ENCODE data around the gene PLN. TPM values are rescaled to one million over a fixed set of nuclear protein-coding genes. Genes with fewer than 3 reads are reported as not detected.

The PLN gene
- not detected in 2 replicates for total RNA-seq (2022)
- Bru-seq, nascent RNA: not detected
- not detected for BruChase-seq, experiment 1, labeled RNA remaining after a 2-hour chase
- BruChase-seq, experiment 2, labeled RNA remaining after a 6-hour chase: not detected
- long read RNA-seq: 0 reads

DNA sequence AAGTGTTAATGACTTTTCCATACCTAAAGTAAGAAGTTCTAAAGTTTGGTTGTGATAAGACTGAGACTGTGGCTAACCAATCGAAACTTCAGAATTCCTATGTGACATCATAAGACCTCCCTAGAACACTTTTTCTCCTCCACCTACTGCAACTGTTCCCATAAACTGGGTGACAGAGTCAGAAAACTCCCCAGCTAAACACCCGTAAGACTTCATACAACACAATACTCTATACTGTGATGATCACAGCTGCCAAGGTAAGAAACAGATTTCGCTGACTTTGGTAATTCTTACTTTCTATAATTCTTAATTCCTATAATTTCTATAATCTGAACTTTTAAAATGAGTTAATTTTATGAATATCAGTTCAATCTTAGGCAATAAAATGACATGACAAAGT lies at the start of gene PLN:
TSS of gene PLN (plus strand) at position 161 of the 400 bp plus-strand sequence. CDS start 10,626 bp downstream, outside the sequence.
- no peak for DNase-seq
- Histone ChIP-seq H3K9me3 (no peaks in the 10 kb centered on the region), H3K36me3 (ENCODE audit: control insufficient read depth, insufficient read depth, low read length) (no peaks in the 10 kb centered on the region), H3K4me3 (ENCODE audit: low read depth, low read length) (no peak within 1 kb of the TSS), H3K27me3 (replicated peaks; ENCODE audit: control insufficient read depth, insufficient read depth, low read length) (no peaks in the 10 kb centered on the region), H3K4me1 (no peaks in the 10 kb centered on the region)
- intact Hi-C loops (cut with micrococcal nuclease; ENCODE audit: unreplicated experiment): no loop called here
- Mint-ChIP-seq H3K36me3 (ENCODE audit: insufficient read depth, unreplicated experiment) (no peaks in the 10 kb centered on the region), H3K9me3 (ENCODE audit: unreplicated experiment) (no peaks in the 10 kb centered on the region), H3K4me3 (ENCODE audit: unreplicated experiment) (no peak within 1 kb of the TSS), H3K27ac (ENCODE audit: unreplicated experiment) (no peak within 1 kb of the TSS), H3K4me1 (ENCODE audit: low read depth, unreplicated experiment) (no peaks in the 10 kb centered on the region), H3K27me3 (ENCODE audit: insufficient read depth, unreplicated experiment) (peaks cover 4% of the 10 kb centered on the region)
- POLR2A ChIA-PET: no interaction called here
- CTCF ChIA-PET: no interaction called here
- TF ChIP-seq CTCF (IDR thresholded peaks at IDR 0.05; ENCODE audit: insufficient read depth in 1 of 2, low read depth in 1 of 2, low read length in 1 of 2, severe bottlenecking in 1 of 2, unreplicated experiment in 1 of 2): no peak
- no TSS peak for BruUV-seq (replicated peaks)

GRCh38 chr6:118500130-118501015 lies 47.7 kb upstream of the PLN start:
- H3K9me3 Mint-ChIP-seq (ENCODE audit: unreplicated experiment): peaks cover 13% of the 10 kb centered on the region
- Histone ChIP-seq H3K4me3 (ENCODE audit: low read depth, low read length) (no peak overlapping the region), H3K4me1 (no peaks in the 10 kb centered on the region), H3K36me3 (ENCODE audit: control insufficient read depth, insufficient read depth, low read length) (no peaks in the 10 kb centered on the region), H3K27me3 (replicated peaks; ENCODE audit: control insufficient read depth, insufficient read depth, low read length) (no peaks in the 10 kb centered on the region), H3K9me3 (no peaks in the 10 kb centered on the region)
- H3K4me3 Mint-ChIP-seq (ENCODE audit: unreplicated experiment): no peak overlapping the region
- POLR2A ChIA-PET: no interaction called here
- intact Hi-C loops (cut with micrococcal nuclease; ENCODE audit: unreplicated experiment): no loop called here
- no TSS peak for BruUV-seq (replicated peaks)
- TF ChIP-seq CTCF (IDR thresholded peaks at IDR 0.05; ENCODE audit: insufficient read depth in 1 of 2, low read depth in 1 of 2, low read length in 1 of 2, severe bottlenecking in 1 of 2, unreplicated experiment in 1 of 2): no peak
- H3K27me3 Mint-ChIP-seq (ENCODE audit: insufficient read depth, unreplicated experiment): no peaks in the 10 kb centered on the region
- CTCF ChIA-PET: no interaction called here
- no peak for DNase-seq
- no peaks in the 10 kb centered on the region for H3K4me1 Mint-ChIP-seq (ENCODE audit: low read depth, unreplicated experiment)
- H3K36me3 Mint-ChIP-seq (ENCODE audit: insufficient read depth, unreplicated experiment): no peaks in the 10 kb centered on the region
- no peak overlapping the region for H3K27ac Mint-ChIP-seq (ENCODE audit: unreplicated experiment)

DNA sequence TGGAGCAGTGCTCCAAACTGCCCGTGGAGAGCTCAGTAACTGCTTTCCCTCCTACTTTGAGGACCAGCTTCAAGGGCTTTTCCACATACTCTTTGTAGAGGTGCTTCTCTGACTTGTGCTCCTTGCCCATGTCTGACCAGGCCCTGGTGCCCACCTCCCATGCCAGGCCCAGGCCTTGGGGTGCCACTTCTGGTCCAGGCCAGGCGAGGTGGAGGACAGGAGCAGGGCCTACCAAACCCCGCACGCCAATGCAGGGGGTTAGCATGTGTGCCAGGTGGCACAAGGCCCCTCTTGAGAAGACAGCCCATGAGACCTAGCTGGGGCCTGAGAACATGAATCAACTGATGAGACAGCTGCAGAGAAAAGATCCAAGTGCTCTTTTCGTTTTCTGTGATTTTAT lies 47.0 kb upstream of the PLN start:
- intact Hi-C loops (cut with micrococcal nuclease; ENCODE audit: unreplicated experiment): no loop called here
- no TSS peak for BruUV-seq (replicated peaks)
- H3K36me3 ChIP-seq (ENCODE audit: control insufficient read depth, insufficient read depth, low read length): no peaks in the 10 kb centered on the region
- no peaks in the 10 kb centered on the region for H3K36me3 Mint-ChIP-seq (ENCODE audit: insufficient read depth, unreplicated experiment)
- H3K4me1 Mint-ChIP-seq (ENCODE audit: low read depth, unreplicated experiment): no peaks in the 10 kb centered on the region
- H3K4me3 Mint-ChIP-seq (ENCODE audit: unreplicated experiment): no peak overlapping the region
- no peak for DNase-seq
- H3K27me3 ChIP-seq (replicated peaks; ENCODE audit: control insufficient read depth, insufficient read depth, low read length): no peaks in the 10 kb centered on the region
- no peak overlapping the region for H3K27ac Mint-ChIP-seq (ENCODE audit: unreplicated experiment)
- H3K9me3 ChIP-seq: no peaks in the 10 kb centered on the region
- no peaks in the 10 kb centered on the region for H3K27me3 Mint-ChIP-seq (ENCODE audit: insufficient read depth, unreplicated experiment)
- no peak for TF ChIP-seq CTCF (IDR thresholded peaks at IDR 0.05; ENCODE audit: insufficient read depth in 1 of 2, low read depth in 1 of 2, low read length in 1 of 2, severe bottlenecking in 1 of 2, unreplicated experiment in 1 of 2)
- H3K4me1 ChIP-seq: no peaks in the 10 kb centered on the region
- H3K9me3 Mint-ChIP-seq (ENCODE audit: unreplicated experiment): peaks cover 13% of the 10 kb centered on the region
- ChIA-PET POLR2A (no interaction called here), CTCF (no interaction called here)
- no peak overlapping the region for H3K4me3 ChIP-seq (ENCODE audit: low read depth, low read length)

Measured in Caco-2 (cell line).